HG03342 (cell line): Measurements from ENCODE around the gene EPSTI1.
A peak's percentile ranks its signal among the peaks of the same experiment; 100 is the strongest.
"Not testable (repeated sequence)": the region's sequence is repeated elsewhere in the genome, so short reads cannot be mapped to it uniquely, and the experiment has no call there.

Experiments used
- ATAC-seq: cut with Tn5 transposase; IDR thresholded peaks from one replicate; pipeline ENCODE4 v1.9.1; 2021; ENCODE audit warnings: mild to moderate bottlenecking, moderate library complexity; ENCODE audit not compliant: unreplicated experiment

The EPSTI1 gene

DNA sequence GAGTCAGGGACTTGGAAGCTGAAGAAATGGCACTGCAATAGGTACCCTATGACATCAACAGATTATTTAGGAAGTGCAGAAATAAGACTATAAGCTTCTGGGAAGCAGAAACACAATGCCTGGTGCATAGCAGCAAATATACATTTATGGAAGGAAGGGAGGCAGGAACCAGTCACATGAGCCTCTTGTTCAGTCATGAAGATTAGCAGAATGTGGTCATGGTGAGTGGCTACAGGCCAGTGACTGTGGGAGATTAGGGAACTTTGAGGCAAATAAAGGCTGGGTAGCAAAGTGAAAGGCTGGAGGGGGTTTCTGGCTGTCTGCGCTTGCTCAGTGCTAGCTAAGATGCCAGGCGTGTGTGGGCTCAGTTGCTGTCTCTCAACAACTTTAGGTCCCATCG is 96.3 kb downstream of the EPSTI1 start:
- no peak for ATAC-seq

DNA sequence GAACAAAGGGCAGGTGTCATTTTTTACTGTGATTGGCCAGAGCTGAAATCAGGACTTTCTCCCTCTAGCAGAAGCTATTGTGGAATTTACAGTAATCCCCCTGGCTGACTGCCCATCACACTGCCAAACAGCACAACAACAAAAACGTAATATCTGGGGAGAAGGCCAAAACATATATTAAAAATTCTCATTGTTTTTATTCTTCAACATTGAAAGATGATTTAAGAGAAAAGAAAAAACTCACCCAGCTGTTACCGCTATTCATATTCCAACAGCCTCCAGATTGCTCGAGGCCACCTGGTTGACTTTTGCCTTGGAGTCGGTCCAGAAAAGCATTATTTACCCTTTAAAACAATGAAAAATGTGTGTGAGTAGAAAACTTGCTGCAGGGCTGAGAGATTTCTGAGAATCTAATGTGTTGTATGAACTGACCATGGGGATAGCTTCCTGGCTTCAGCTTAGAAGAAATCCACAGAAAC is 97.2 kb downstream of the EPSTI1 start:
- ATAC-seq: no peak

DNA sequence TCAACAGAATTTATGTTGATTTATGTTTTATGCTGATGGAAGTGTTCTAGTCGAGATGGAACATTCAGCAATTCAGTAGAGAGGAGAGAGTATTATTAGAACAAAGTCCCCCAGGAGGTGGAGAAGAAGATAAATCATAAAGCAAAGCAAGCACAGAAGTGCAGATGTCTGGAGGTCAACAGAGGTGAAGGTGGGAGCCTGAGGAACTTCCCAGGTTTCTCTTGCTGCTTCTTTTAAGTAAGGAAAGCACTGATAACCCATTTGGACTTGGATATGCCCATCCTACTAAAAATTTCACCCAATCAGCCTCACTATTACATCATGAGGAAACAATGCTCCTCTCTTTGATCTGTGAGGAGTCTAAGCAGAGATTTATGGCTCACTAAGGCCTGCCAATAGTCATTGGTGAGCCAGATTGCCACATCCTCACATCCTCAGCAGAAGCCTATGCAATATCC is 98.8 kb downstream of the EPSTI1 start:
- ATAC-seq: no peak

DNA sequence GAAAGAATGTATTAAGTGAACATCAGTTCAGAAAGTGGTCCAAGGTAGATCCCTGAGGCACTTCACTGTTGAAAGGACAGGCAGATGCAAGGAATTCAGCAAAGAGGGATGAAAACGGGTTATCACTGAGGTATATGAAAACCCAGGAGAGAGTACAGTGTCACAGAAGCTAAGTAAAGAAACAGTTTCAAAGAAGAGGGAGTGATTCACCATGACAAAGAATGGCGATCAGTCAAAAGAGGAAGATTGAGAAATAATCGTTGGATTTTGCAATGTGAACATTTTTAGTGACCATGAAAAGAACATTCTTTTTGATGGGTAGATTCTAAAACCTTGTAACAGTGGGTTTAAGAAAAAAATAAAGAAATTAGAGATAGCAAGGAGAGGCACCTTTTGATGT is 99.3 kb downstream of the EPSTI1 start:
- no peak for ATAC-seq

DNA sequence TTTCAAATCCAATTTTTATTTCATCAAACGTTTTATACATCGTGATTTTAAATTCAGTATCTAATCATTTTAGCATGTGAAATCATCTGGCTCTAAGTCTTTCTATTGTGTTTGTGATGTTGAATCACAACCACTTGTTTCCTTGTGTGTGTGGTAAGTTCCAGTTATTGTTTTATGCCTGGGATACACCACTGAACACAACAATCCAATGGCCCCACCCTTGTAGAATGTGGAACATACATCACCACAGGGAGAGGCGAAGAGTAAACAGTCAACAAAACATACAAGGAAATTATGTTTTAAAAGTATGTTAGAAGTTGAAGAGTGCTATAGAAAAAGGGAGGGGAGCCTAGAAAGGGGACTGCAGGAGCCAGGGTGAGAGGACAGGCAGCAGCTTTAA is 100.5 kb downstream of the EPSTI1 start:
- no peak for ATAC-seq

DNA sequence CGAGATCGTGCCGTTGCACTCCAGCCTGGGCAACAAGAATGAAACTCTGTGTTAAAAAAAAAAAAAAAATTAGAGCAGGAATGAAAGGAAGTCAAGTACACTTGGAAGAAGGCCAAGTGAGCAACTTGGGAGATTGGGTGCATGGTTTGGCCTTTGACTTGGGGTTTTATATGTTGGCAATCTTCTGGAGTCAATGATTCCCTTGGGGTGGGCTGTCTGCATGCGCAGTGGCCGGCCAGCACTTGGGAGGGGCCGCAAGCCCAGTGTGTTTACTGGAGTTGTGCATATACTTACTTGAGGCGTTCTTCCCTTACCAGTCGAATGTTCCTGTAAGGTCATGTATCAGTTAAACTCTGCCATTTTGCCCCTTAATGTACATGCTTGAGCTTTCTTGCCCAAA is 106.7 kb downstream of the EPSTI1 start:
- ATAC-seq: no peak

DNA sequence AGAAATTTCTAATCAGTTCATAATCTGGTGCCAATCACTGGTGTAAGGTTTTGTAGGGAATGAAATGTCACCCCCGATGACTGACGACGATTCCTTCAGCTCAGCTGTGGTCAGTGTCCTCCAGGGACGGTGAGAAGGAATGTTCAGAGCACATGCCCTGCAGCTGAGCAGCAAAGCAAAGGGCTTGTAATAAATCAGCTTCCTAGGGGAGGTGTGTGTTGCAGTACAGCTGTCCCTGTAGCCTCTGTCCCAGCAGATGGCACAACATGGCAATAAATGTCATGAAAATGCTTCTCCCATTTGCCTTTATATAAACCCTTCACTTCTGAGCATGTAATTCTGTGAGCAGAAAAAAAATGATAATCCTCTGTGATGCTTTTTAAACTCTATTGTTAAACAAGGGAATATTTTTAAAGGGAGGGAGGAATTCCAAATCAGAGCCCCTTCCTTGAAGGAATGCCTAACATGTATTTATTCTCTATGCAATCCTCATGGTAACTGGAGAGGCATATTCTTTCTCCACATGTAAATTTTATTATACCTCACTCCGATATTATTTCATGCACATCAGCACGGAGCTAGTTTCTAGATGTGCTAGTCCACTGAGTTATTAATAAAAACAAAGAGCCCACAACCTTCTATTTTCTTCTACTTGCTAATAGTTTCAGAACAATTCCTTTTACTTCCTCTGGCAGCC is 108.1 kb downstream of the EPSTI1 start:
- no peak for ATAC-seq

DNA sequence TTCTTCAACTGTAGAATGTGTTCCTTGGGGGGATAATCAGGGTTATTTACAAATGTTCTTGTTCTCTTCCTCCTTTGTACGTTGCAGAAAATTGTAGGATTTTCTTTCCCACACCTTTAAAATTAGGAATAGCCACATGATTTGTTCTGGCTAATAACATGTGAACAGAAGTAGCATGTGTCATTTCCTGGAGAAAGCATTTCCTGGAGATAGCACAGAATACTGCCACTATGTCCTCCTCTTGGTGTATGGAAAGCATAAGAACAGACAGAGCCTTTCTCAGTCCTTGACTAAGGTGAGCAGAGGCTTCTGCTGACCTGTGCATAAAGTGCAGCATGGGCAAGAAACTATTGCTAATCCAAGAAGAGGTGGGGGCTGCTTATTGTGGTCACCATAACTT is 108.9 kb downstream of the EPSTI1 start:
- no peak for ATAC-seq

DNA sequence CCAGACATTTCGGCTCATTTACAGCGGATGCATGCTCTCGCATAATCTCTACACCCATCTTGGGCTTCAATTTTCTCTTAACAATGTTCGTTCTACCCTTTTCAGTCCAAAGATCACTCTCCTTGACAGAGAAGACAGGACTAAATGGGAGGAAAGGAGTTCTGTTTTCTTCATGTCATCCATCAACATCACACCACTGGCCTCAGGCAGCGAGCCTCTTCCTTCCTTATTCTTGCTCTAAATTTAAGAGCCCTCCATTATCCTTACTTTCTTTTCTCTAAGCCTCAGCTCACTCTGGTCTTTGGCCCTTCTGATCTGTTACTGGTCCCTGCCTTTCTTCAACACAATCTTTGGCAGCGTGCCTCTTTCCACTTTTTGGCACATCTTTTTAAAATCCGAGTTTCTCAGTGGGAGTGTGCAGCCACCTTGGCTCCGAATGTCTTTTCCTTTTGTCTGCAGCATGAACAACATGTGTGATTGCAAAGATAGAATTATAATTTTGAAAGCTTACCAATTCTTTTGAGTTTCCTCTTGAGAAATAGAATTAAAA is 111.9 kb downstream of the EPSTI1 start:
- ATAC-seq: no peak

DNA sequence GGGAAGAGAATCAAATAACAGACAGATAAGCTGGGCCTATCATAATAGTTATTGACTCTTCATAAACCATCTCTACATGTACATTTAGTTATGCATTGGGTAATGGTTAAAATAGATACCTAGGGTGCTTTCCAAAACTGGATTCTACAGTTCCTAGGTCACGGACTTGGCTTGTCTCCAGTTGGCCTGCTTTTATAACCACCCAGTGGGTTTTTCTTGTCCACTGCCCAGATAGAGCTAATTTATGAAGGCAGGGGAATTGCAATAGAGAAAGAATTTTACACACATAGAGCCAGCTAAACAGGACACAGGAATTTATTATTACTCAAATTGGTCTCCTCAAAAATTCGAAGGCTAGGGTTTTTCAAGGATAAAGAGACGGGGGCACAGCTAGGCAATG is 113.3 kb downstream of the EPSTI1 start:
- no peak for ATAC-seq

DNA sequence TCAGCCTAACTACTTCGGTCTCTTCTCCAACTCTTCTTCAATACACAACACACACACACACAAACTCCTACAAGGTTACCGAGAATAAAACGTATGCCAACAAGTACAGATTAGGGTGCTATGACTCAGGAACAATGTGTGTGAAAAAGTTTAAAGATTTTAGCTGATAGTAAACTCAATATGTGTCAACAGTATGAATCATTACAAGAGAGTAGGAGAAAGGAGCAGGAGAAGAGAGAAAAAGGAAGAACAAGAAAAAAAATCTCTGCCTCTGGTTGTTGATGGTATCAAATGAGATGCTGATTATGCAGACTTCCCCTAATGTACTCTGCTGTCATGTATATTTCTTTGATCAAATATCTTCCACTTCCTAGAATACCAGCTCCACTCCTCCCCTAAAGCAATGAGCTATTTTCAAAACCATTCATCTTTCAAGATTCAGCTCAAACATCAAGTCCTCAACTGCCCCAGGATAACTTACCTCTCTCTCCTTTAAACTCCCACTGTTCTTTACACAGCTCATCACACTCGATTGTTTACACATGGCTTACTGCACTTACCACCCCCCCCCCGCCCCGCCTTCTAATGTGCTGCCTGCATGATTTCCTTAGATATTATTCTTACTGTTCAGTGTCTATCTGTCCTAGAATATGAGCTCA is 115.0 kb downstream of the EPSTI1 start:
- ATAC-seq: no peak

DNA sequence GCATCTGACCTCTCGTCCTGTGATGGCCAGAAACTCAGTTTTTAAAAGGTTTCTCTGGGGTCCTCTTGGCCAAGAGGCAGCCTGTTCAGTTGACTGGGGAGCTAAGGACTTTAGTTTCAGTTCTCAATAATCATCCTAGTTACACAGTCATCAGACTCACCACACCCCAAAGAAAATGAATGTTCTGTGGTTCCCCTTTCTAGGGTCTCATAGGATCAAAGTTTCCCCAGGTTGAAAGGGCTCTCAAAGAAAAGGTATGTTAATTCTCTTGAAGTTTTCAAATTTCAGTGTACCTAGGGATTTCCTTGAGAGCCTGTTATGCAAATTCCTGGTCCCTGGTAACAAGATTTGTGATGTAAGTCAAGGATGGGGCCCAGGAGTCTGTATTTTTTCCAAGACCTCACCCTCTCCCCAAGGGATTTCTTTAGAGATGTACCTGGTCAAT is 115.7 kb downstream of the EPSTI1 start:
- ATAC-seq: peak; percentile 97

DNA sequence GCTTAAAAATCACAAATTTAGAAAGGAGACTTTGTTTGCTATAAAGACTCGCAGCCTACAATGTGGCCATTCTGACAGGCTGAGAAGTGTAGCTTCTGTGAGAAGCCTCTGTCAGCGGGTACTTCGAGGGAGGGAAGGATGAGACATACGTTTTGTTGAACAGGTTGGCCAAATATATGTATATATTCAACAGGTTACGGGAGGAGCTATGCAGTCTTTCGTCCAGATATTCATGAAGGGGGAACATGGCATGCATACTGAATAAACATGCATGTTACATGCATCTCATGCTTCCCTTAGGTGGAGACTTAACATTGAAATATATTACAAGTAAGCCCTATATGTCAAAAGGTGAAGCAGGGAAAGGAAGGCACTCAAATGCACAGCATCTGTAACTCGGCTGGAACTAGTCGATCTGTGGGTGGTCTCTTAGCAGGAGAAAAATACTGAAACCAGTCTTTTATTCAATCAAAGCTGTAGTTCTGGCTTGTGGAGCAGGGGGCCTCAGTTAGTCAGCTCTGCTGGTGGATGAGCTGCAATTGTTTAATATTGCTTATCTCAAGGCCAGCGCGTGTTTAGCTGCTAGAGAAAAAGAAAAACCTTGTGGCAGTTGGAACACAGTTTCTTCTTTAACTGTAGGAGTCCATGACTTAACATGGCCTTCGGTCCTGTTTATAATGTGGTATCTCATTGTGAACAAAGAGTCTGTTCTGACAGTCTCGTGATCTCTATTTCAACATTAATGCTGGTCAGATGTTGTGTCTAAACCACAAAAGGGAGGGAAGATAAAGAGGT is 116.4 kb downstream of the EPSTI1 start:
- no peak for ATAC-seq

DNA sequence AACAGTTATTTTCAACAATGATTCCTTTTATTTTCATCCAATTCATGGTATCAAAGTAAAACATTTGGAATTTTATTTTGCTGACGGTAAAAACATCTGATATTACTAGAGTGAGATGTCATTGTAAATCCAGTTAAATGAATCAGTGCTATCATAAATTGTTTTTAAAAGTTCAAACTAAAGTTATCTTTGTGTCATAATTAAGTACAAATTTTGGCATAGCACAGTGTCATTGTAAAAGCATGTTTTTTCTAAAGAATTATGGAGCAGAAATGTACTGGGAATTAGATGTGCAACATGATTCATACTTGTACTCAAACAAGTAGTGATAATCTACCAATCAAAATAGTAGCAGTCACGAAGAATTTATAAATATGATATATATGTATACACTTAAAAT is 117.8 kb downstream of the EPSTI1 start:
- no peak for ATAC-seq

DNA sequence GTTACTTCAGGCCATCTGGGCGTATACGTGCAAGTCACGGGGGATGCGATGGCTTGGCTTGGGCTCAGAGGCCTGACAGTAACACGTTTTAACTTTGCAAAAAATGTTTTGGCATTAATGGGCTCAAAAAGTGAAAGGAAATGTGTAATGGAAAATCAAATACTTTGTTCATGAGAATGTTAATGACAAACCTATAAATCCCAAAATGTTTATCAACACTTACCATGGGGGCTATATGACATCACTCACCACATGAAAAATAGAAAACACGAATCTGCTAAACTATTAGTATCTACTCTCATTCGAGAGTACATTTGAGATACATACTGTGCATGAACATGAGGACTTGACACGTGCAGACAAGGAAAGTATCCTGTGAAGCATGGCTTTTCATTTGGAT is 119.0 kb downstream of the EPSTI1 start:
- no peak for ATAC-seq

DNA sequence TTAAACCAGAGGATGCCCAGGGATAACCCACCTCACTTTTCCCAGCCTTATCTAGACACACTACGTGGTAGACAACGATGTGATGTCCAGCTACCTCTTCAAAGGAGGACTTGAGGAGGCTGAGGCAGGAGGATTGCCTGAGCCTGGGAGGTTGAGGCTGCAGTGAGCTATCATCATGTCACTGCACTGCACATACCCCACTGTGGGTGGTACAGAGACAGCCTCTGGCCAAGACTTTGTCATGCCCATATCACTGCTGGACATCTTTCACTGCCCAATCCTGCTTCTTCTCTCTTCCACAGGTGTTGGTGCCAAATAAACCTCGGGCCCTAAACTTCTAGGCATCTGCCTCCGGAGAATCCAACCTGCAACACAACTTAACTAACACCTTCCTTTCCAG is 124.8 kb downstream of the EPSTI1 start:
- ATAC-seq: no peak

DNA sequence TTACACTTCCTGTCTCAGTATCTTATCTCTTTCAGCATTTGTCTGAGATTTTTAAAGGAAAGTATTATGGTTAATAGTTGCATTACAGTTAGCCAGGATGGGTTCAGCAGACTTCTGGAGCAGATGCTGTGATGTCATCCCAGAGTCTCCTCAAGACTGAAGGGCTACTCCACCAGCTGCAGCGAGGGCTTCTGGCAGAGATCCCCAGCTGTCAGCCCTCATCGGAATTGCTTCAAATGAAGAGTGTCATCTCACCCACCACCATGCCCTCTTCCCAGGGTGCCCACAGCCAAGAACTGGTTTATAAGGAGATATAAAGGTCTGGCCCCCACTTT is 126.3 kb downstream of the EPSTI1 start:
- no peak for ATAC-seq

DNA sequence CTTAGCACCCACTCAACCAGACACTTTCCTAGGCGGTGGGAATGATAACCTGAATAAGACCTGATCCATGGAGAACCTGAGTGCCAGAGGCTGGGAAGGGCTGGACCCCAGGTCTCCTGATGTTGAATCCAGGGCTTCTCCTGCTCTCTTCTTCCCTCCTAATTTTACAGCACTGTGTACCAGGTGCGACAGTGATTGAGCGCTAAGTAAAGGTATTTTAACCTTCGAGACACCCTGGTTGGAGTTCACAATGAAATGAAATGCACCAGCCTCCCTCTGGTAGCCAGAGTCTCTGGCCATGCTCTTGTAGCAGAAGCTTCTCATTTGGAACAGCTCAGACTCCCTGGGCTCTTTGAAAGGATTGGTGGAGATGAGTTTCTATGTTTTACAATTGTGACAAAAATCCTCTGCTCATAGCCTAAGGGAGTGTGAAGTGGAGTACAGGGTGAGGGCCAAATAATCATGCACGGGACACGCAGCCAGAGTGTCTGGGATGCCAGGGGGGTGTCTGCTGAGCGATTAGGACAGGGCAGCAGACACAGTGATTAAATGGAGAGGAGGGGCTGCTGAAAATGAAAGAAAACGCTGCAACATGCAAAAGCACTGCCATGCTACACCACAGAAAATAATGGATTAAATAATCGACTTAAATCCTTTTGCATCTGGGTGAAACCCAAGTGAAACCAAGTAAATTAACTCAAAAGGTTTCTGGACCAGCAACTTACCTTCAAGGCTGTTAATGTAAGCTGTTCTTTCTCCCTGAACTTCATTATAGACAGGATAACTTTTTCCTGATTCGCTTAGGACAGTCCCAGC is 126.9 kb downstream of the EPSTI1 start:
- ATAC-seq: no peak

DNA sequence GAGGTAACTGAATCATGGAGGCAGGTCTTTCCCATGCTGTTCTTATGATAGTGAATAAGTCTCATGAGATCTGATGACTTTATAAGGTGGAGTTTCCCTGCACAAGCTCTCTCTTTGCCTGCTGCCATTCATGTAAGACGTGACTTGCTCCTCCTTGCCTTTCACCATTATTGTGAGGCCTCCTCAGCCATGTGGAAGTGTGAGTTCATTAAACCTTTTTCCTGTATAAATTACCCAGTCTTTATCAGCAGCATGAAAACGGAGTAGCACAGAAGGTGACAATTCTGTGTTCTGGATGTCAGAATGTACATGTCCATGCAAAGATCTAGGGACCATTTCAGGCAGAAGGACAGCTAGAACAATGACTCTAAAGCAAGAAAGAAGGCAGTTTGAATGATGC is 129.7 kb downstream of the EPSTI1 start:
- ATAC-seq: not testable (repeated sequence)

DNA sequence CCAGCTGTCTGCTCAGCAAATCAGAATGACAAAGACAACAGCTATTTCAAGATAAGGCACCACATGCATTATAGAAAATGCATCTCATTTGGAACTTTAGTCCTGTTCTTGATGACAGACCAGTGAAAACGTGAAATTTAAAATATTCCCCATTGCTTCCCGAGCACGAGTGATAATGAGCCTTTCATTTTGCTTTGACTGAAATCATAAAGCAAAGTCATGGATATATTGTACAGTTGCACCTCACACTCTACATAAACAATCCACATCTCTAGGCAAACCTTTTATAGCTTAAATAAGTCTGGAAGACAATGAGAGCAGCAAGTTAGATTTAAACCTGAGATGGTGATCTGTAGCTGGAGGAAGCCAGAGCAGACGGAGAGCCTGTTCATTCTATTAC is 131.6 kb downstream of the EPSTI1 start:
- no peak for ATAC-seq

DNA sequence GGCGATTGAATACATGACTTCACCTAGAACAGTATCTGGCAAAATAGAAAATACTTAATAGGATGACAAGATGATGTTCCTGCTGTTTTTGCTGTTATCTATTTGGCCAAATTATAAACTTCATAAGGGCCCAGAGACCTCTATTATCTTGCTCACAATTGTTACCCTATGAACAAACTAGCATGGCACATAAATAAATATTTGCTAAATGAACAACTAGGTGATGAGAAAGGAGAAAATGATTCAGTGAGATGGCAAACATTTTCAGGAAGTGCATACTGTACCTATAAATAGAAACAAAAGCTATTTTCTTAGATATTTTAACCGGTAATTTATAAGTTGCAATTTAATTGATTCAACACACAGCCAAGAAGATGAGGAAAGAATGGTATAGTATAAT is 132.3 kb downstream of the EPSTI1 start:
- no peak for ATAC-seq
